ENCODE measurements around the gene PRKCQ.
A peak's percentile ranks its signal among the peaks of the same experiment; 100 is the strongest.

The PRKCQ gene

DNA sequence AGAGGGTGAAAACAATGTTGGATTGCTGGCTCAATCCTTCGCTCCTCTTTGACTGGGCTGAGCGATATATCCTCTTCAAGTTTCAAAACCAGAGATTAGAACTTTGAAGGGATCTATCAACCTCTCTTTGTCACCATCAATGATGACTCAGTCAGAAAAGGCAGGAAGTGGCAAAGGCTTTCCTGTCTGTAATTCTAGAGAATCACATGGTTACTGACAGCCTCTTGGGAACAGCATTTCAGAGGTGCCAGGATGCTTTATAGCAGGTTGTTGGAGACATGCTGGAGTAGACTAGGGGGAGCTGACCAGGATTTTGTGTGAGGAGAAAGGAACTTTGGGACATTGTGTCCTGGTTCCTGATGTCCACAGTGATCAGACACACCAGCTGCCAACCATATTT is 81.3 kb downstream of the PRKCQ start:
- H3K27ac ChIP-seq (ENCODE audit: low read length), result no peak overlapping the region
- H3K36me3 ChIP-seq (replicated peaks; ENCODE audit: insufficient read depth, low read length), result no peaks in the 10 kb centered on the region
- no peak for TF ChIP-seq EZH2 (optimal IDR thresholded peaks at IDR 0.05; ENCODE audit: low read depth, low read length)
- no peaks in the 10 kb centered on the region for H3K9me3 ChIP-seq (replicated peaks; ENCODE audit: insufficient read depth, low read length)
- no peaks in the 10 kb centered on the region for H3K27me3 ChIP-seq (replicated peaks; ENCODE audit: insufficient read depth, low read length)
- H2AFZ ChIP-seq (ENCODE audit: low read length), result 0 out of 2 replicates have a peak overlapping the region, but pooled peaks have one; percentile 13
- no peaks in the 10 kb centered on the region for H3K9me2 ChIP-seq (replicated peaks; ENCODE audit: insufficient read depth, low read length)
- H3K4me3 ChIP-seq (ENCODE audit: low read length), result no peak overlapping the region
- H3K9ac ChIP-seq (ENCODE audit: low read length), result no peak overlapping the region
- H3K4me1 ChIP-seq (ENCODE audit: low read length), result peaks cover 11% of the 10 kb centered on the region
- H3F3A ChIP-seq (ENCODE audit: insufficient read depth, low read length), result no peaks in the 10 kb centered on the region
- no peak overlapping the region for H3K4me2 ChIP-seq (ENCODE audit: low read depth, low read length)
- DNase-seq, result peak; percentile 41
- no peaks in the 10 kb centered on the region for H4K20me1 ChIP-seq (ENCODE audit: insufficient read depth, low read length)
- H3K79me2 ChIP-seq (ENCODE audit: low read length), result no peaks in the 10 kb centered on the region

GRCh38 chr10:6497620-6498019 is 82.5 kb downstream of the PRKCQ start:
- H3F3A ChIP-seq (ENCODE audit: insufficient read depth, low read length), result no peaks in the 10 kb centered on the region
- no peak overlapping the region for H3K4me3 ChIP-seq (ENCODE audit: low read length)
- no peak overlapping the region for H3K4me2 ChIP-seq (ENCODE audit: low read depth, low read length)
- no peaks in the 10 kb centered on the region for H3K36me3 ChIP-seq (replicated peaks; ENCODE audit: insufficient read depth, low read length)
- H3K4me1 ChIP-seq (ENCODE audit: low read length), result peaks cover 11% of the 10 kb centered on the region
- H2AFZ ChIP-seq (ENCODE audit: low read length), result no peak overlapping the region
- H3K27me3 ChIP-seq (replicated peaks; ENCODE audit: insufficient read depth, low read length), result no peaks in the 10 kb centered on the region
- no peaks in the 10 kb centered on the region for H3K9me3 ChIP-seq (replicated peaks; ENCODE audit: insufficient read depth, low read length)
- TF ChIP-seq, protein P1, sequence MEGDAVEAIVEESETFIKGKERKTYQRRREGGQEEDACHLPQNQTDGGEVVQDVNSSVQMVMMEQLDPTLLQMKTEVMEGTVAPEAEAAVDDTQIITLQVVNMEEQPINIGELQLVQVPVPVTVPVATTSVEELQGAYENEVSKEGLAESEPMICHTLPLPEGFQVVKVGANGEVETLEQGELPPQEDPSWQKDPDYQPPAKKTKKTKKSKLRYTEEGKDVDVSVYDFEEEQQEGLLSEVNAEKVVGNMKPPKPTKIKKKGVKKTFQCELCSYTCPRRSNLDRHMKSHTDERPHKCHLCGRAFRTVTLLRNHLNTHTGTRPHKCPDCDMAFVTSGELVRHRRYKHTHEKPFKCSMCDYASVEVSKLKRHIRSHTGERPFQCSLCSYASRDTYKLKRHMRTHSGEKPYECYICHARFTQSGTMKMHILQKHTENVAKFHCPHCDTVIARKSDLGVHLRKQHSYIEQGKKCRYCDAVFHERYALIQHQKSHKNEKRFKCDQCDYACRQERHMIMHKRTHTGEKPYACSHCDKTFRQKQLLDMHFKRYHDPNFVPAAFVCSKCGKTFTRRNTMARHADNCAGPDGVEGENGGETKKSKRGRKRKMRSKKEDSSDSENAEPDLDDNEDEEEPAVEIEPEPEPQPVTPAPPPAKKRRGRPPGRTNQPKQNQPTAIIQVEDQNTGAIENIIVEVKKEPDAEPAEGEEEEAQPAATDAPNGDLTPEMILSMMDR (IDR thresholded peaks at IDR 0.05; ENCODE audit: low read length), result no peak
- TF ChIP-seq EZH2 (optimal IDR thresholded peaks at IDR 0.05; ENCODE audit: low read depth, low read length), result no peak
- no peak for TF ChIP-seq EZH2phosphoT487 (IDR thresholded peaks at IDR 0.05; ENCODE audit: low read length)
- no peaks in the 10 kb centered on the region for H4K20me1 ChIP-seq (ENCODE audit: insufficient read depth, low read length)
- no peaks in the 10 kb centered on the region for H3K9me2 ChIP-seq (replicated peaks; ENCODE audit: insufficient read depth, low read length)
- H3K79me2 ChIP-seq (ENCODE audit: low read length), result no peaks in the 10 kb centered on the region
- no peak for DNase-seq
- no peak overlapping the region for H3K27ac ChIP-seq (ENCODE audit: low read length)
- no peak overlapping the region for H3K9ac ChIP-seq (ENCODE audit: low read length)

GRCh38 chr10:6494936-6495592 is 85.0 kb downstream of the PRKCQ start:
- no peak overlapping the region for H3K4me3 ChIP-seq (ENCODE audit: low read length)
- H3K4me1 ChIP-seq (ENCODE audit: low read length), result peaks cover 11% of the 10 kb centered on the region

DNA sequence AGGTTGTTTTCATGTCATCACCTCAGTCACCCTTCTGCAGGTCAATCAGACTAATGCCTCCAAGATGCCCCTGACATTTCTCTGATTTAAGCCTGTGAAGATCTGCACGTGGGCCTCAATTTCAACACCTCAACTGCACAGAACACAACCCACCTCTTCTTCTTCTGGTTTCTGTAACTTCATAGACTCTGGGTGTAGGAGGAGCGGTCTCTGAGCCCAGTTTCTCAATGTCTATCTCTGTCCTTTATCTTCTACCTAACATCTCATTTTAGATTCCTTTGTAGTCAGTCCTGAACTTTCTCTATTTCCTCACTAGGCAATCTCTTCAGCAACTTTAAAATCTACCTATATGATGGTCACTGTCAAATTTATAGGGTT is 85.6 kb downstream of the PRKCQ start:
- Histone ChIP-seq H3K9me3 (replicated peaks; ENCODE audit: insufficient read depth, low read length) (no peaks in the 10 kb centered on the region), H3K9me2 (replicated peaks; ENCODE audit: insufficient read depth, low read length) (no peaks in the 10 kb centered on the region), H3K4me2 (ENCODE audit: low read depth, low read length) (no peak overlapping the region), H2AFZ (ENCODE audit: low read length) (no peak overlapping the region), H3K36me3 (replicated peaks; ENCODE audit: insufficient read depth, low read length) (no peaks in the 10 kb centered on the region), H3K9ac (ENCODE audit: low read length) (no peak overlapping the region), H3K27ac (ENCODE audit: low read length) (no peak overlapping the region), H3F3A (ENCODE audit: insufficient read depth, low read length) (no peaks in the 10 kb centered on the region), H4K20me1 (ENCODE audit: insufficient read depth, low read length) (no peaks in the 10 kb centered on the region), H3K27me3 (replicated peaks; ENCODE audit: insufficient read depth, low read length) (no peaks in the 10 kb centered on the region), H3K4me1 (ENCODE audit: low read length) (peaks cover 11% of the 10 kb centered on the region), H3K4me3 (ENCODE audit: low read length) (no peak overlapping the region), H3K79me2 (ENCODE audit: low read length) (no peaks in the 10 kb centered on the region)
- no peak for TF ChIP-seq EZH2phosphoT487 (IDR thresholded peaks at IDR 0.05; ENCODE audit: low read length)
- TF ChIP-seq, protein P1 (IDR thresholded peaks at IDR 0.05; ENCODE audit: low read length), result no peak
- TF ChIP-seq EZH2 (optimal IDR thresholded peaks at IDR 0.05; ENCODE audit: low read depth, low read length), result no peak
- DNase-seq, result no peak

More at GRCh38 chr10:6494936-6495592, 85.0 kb downstream of the PRKCQ start:
- Histone ChIP-seq H3K9me3 (replicated peaks; ENCODE audit: insufficient read depth, low read length) (no peaks in the 10 kb centered on the region), H3K9me2 (replicated peaks; ENCODE audit: insufficient read depth, low read length) (no peaks in the 10 kb centered on the region), H3K9ac (ENCODE audit: low read length) (no peak overlapping the region), H3K36me3 (replicated peaks; ENCODE audit: insufficient read depth, low read length) (no peaks in the 10 kb centered on the region), H3K27me3 (replicated peaks; ENCODE audit: insufficient read depth, low read length) (no peaks in the 10 kb centered on the region), H3K27ac (ENCODE audit: low read length) (no peak overlapping the region), H3K79me2 (ENCODE audit: low read length) (no peaks in the 10 kb centered on the region), H4K20me1 (ENCODE audit: insufficient read depth, low read length) (no peaks in the 10 kb centered on the region), H3F3A (ENCODE audit: insufficient read depth, low read length) (no peaks in the 10 kb centered on the region), H2AFZ (ENCODE audit: low read length) (no peak overlapping the region), H3K4me2 (ENCODE audit: low read depth, low read length) (no peak overlapping the region)
- DNase-seq, result no peak
- TF ChIP-seq EZH2phosphoT487 (IDR thresholded peaks at IDR 0.05; ENCODE audit: low read length), result no peak
- TF ChIP-seq EZH2 (optimal IDR thresholded peaks at IDR 0.05; ENCODE audit: low read depth, low read length), result no peak
- TF ChIP-seq, protein P1 (IDR thresholded peaks at IDR 0.05; ENCODE audit: low read length), result no peak

All from MM.1S (cell line).